Lung (tissue), 12 donors: ENCODE measurements around the gene RAB43. TPM values are rescaled to one million over a fixed set of nuclear protein-coding genes. Genes with fewer than 3 reads are reported as not detected.
"Not testable (repeated sequence)": the region's sequence is repeated elsewhere in the genome, so short reads cannot be mapped to it uniquely, and the experiment has no call there.

Experiments
- ATAC-seq: fragments of 200-7000 bp; cut with Tn5 transposase; one replicate; pipeline ENCODE4 v1.9.1; 2020; ENCODE audit warnings: moderate number of reproducible peaks; ENCODE audit not compliant: insufficient read depth, low FRiP score
- DNase-seq, 3 donors: peaks; one replicate each; pipeline ENCODE4 v3.0.0-alpha.2; 2013 to 2017
- H3K27ac ChIP-seq, 2 donors: one replicate each; pipeline ENCODE4 v1.5.1; 2013; ENCODE audit warnings: mild to moderate bottlenecking in 2 of 2, moderate library complexity in 2 of 2, control low read depth in 1 of 2, inconsistent platforms in 1 of 2, low read depth in 1 of 2, low read length in 1 of 2
- H3K27me3 ChIP-seq, 3 donors: one replicate each; pipeline ENCODE4 v1.5.1; 2013; ENCODE audit warnings: low read length in 2 of 3; ENCODE audit not compliant: control insufficient read depth in 3 of 3, insufficient read depth in 3 of 3
- H3K36me3 ChIP-seq, 4 donors: one replicate each; pipeline ENCODE4 v1.5.1; 2013; ENCODE audit warnings: low read length in 4 of 4, mild to moderate bottlenecking in 1 of 4, moderate library complexity in 1 of 4; ENCODE audit not compliant: control insufficient read depth in 4 of 4, insufficient read depth in 4 of 4
- H3K4me1 ChIP-seq, 5 donors: one replicate each; pipeline ENCODE4 v1.5.1; 2013; ENCODE audit warnings: low read length in 5 of 5, mild to moderate bottlenecking in 2 of 5, moderate library complexity in 1 of 5; ENCODE audit not compliant: control insufficient read depth in 5 of 5, insufficient read depth in 5 of 5
- H3K4me3 ChIP-seq: one replicate; pipeline ENCODE4 v1.5.1; 2013; ENCODE audit warnings: mild to moderate bottlenecking, control low read depth, moderate library complexity
- H3K9ac ChIP-seq, 2 donors: one replicate each; pipeline ENCODE4 v1.5.1; 2013; ENCODE audit warnings: low read length in 2 of 2, control low read depth in 1 of 2; ENCODE audit not compliant: insufficient read depth in 1 of 2
- H3K9me3 ChIP-seq, 4 donors: one replicate each; pipeline ENCODE4 v1.5.1; 2013; ENCODE audit warnings: low read length in 3 of 4, mild to moderate bottlenecking in 1 of 4, moderate library complexity in 1 of 4; ENCODE audit not compliant: control insufficient read depth in 4 of 4, insufficient read depth in 3 of 4
- CTCF ChIP-seq: IDR thresholded peaks from 2 replicates; pipeline ENCODE4 v1.5.1; 2012; ENCODE audit warnings: mild to moderate bottlenecking; ENCODE audit errors: control extremely low read depth, extremely low read depth
- WGBS, 2 donors: extraction: QIAGEN DNeasy Blood & Tissue Kit; methylation state at CpG; one replicate each; pipeline ENCODE4 v1.1.7; 2013; 5-methylcytosine and 5-hydroxymethylcytosine counted together
- polyA plus RNA-seq, 2 donors: library from polyadenylated mRNA; stranded (reverse); fragments of 200-250 nt; gene quantifications; one replicate each; pipeline ENCODE4 v1.2.1, GENCODE V29; 2013
- total RNA-seq, 2 donors: library from RNA; depleted of rRNA in 1 of 2; stranded (reverse); fragments of >200 nt in 1 of 2; gene quantifications; one replicate each; pipeline ENCODE4 v1.2.1, GENCODE V29; 2014 to 2021
- donor health status: control.
- donor health status: control.
- donor health status: Bipolar disorder and iron deficiency.
- donor health status: healthy.
- donor health status: DM: yes; HTN: yes; CAD: no.

The RAB43 gene
- total and polyA plus RNA-seq, 4 donors: 9.4 to 32.6 (median 20.3) TPM

GRCh38 chr3:129103296-129103695, 18.3 kb downstream of the RAB43 start:
- DNase-seq (no peak), ATAC-seq (no peak)
- Histone ChIP-seq H3K27ac (no peak overlapping the region), H3K4me3 (no peak overlapping the region), H3K4me1 (peaks cover 0 to 19% (median 0%) of the 10 kb centered on the region in 5 donors), H3K36me3 (peaks cover 0 to 10% (median 1%) of the 10 kb centered on the region in 4 donors), H3K9ac (no peak overlapping the region), H3K27me3 (no peaks in the 10 kb centered on the region), H3K9me3 (no peaks in the 10 kb centered on the region)
- TF ChIP-seq CTCF: no peak
- WGBS, 2 donors: 86 to 90% methylated on average over 7 of the region's 7 CpGs

GRCh38 chr3:129101370-129102138, 20.1 kb downstream of the RAB43 start:
- Histone ChIP-seq H3K36me3 (peaks cover 0 to 6% (median 4%) of the 10 kb centered on the region in 4 donors), H3K4me3 (no peak overlapping the region), H3K9me3 (no peaks in the 10 kb centered on the region), H3K27me3 (no peaks in the 10 kb centered on the region), H3K27ac (peak overlapping the region in 1 of 2 donors; percentile 45), H3K4me1 (peaks cover 0 to 19% (median 0%) of the 10 kb centered on the region in 5 donors), H3K9ac (no peak overlapping the region)
- ATAC-seq (no peak), DNase-seq (no peak)
- WGBS, 2 donors: 80 to 87% methylated on average over 12 of the region's 12 CpGs
- TF ChIP-seq CTCF: no peak

- Histone ChIP-seq H3K4me1 (peaks cover 0 to 17% (median 0%) of the 10 kb centered on the region in 5 donors), H3K27me3 (no peaks in the 10 kb centered on the region), H3K27ac (no peak overlapping the region), H3K9me3 (no peaks in the 10 kb centered on the region), H3K36me3 (peaks cover 0 to 6% (median 4%) of the 10 kb centered on the region in 4 donors), H3K4me3 (no peak overlapping the region), H3K9ac (no peak overlapping the region)
- WGBS, 2 donors: 46 to 67% methylated on average over 1 of the region's 1 CpG
- no peak for TF ChIP-seq CTCF
- no peak for ATAC-seq
- DNase-seq: no peak
These were observed 21.3 kb downstream of the RAB43 start for GRCh38 chr3:129100274-129100673.

GRCh38 chr3:129095285-129095684, 26.3 kb downstream of the RAB43 start:
- 96 to 97% methylated on average over 10 of the region's 10 CpGs for WGBS, 2 donors
- no peak for ATAC-seq

GRCh38 chr3:129088312-129088711, 33.3 kb downstream of the RAB43 start:
- not testable (repeated sequence) for H3K27me3 ChIP-seq, ATAC-seq, H3K27ac ChIP-seq, H3K9ac ChIP-seq, DNase-seq, H3K9me3 ChIP-seq, H3K4me3 ChIP-seq
- WGBS, 2 donors: no CpG with 5 or more reads among the region's 6 CpGs
- Histone ChIP-seq H3K36me3 (peaks cover 0 to 10% (median 2%) of the 10 kb centered on the region in 4 donors), H3K4me1 (peaks cover 5 to 11% (median 5%) of the 10 kb centered on the region in 5 donors)

More at GRCh38 chr3:129095285-129095684, 26.3 kb downstream of the RAB43 start:
- H3K27me3 ChIP-seq: no peaks in the 10 kb centered on the region
- no peak for DNase-seq
- H3K9me3 ChIP-seq: peaks cover 0 to 2% (median 0%) of the 10 kb centered on the region in 4 donors
- no peak overlapping the region for H3K27ac ChIP-seq
- H3K9ac ChIP-seq: no peak overlapping the region
- peaks cover 0 to 2% (median 0%) of the 10 kb centered on the region in 5 donors for H3K4me1 ChIP-seq
- H3K36me3 ChIP-seq: peaks cover 6 to 25% (median 11%) of the 10 kb centered on the region in 4 donors
- no peak overlapping the region for H3K4me3 ChIP-seq
- no peak for TF ChIP-seq CTCF
